ENCODE data around the gene CHAC1. TPM values are rescaled to one million over a fixed set of nuclear protein-coding genes. Genes with fewer than 3 reads are reported as not detected.

CHAC1 gene
- total RNA-seq, 2 experiments from 2014 or later: 40.4 to 55.6 TPM

- BruUV-seq (replicated peaks): no TSS peak
- no peak overlapping the region for H3K4me2 ChIP-seq (ENCODE audit: low read length)
- POLR2A ChIA-PET: interaction anchor here (1.1 kb wide), 1 partner anchor 9 kb away, joined by 3 read pairs; no protein-coding TSS in a partner anchor
Measured at GRCh38 chr15:40955930-40956540, 2.8 kb downstream of the CHAC1 start.

GRCh38 chr15:40956541-40956982, 3.3 kb downstream of the CHAC1 start:
- H3K4me1 ChIP-seq (ENCODE audit: insufficient read depth, low read length, poor library complexity, severe bottlenecking): peaks cover 25% of the 10 kb centered on the region
- H3K4me3 ChIP-seq (ENCODE audit: low read depth, low read length, poor library complexity, severe bottlenecking): no peak overlapping the region
- TF ChIP-seq EZH2phosphoT487 (IDR thresholded peaks at IDR 0.05; ENCODE audit: borderline replicate concordance, low read depth, low read length) (no peak), CTCF (conservative IDR thresholded peaks at IDR 0.05; ENCODE audit: low read length) (no peak)
- H3K79me2 ChIP-seq (ENCODE audit: insufficient read depth, low read depth, low read length): peaks cover 6% of the 10 kb centered on the region; the same call in 1 of the 2 replicates
- CTCF ChIA-PET (ENCODE audit: unreplicated experiment): no interaction called here
- no TSS peak for BruUV-seq (replicated peaks)
- POLR2A ChIA-PET: interaction anchor here (1.1 kb wide), 1 partner anchor 10 kb away, joined by 3 read pairs; no protein-coding TSS in a partner anchor
- intact Hi-C loops (cut with micrococcal nuclease; ENCODE audit: unreplicated experiment): no loop called here
- H3K27ac ChIP-seq (ENCODE audit: low read depth, low read length, poor library complexity, severe bottlenecking): no peak overlapping the region
- peaks cover 20% of the 10 kb centered on the region for H3K36me3 ChIP-seq (ENCODE audit: insufficient read depth, low read length)
- H3K4me2 ChIP-seq (ENCODE audit: low read length): no peak overlapping the region
- H3K9me2 ChIP-seq (ENCODE audit: insufficient read depth, low read length): no peaks in the 10 kb centered on the region
- no peak overlapping the region for H2AFZ ChIP-seq (ENCODE audit: low read length)
- no peak for DNase-seq (ENCODE audit: low spot score)
- no peaks in the 10 kb centered on the region for H3K9me3 ChIP-seq (ENCODE audit: low read length)
- no peaks in the 10 kb centered on the region for H4K20me1 ChIP-seq (ENCODE audit: insufficient read depth, low read length)

More at GRCh38 chr15:40955930-40956540, 2.8 kb downstream of the CHAC1 start:
- no peak for DNase-seq (ENCODE audit: low spot score)
- TF ChIP-seq EZH2phosphoT487 (IDR thresholded peaks at IDR 0.05; ENCODE audit: borderline replicate concordance, low read depth, low read length): no peak
- TF ChIP-seq CTCF (conservative IDR thresholded peaks at IDR 0.05; ENCODE audit: low read length): no peak
- Histone ChIP-seq H3K36me3 (ENCODE audit: insufficient read depth, low read length) (peaks cover 20% of the 10 kb centered on the region), H3K79me2 (ENCODE audit: insufficient read depth, low read depth, low read length) (peaks cover 6% of the 10 kb centered on the region; the same call in 1 of the 2 replicates), H3K9me2 (ENCODE audit: insufficient read depth, low read length) (no peaks in the 10 kb centered on the region), H3K27ac (ENCODE audit: low read depth, low read length, poor library complexity, severe bottlenecking) (no peak overlapping the region), H2AFZ (ENCODE audit: low read length) (no peak overlapping the region), H3K9me3 (ENCODE audit: low read length) (no peaks in the 10 kb centered on the region), H4K20me1 (ENCODE audit: insufficient read depth, low read length) (no peaks in the 10 kb centered on the region), H3K4me1 (ENCODE audit: insufficient read depth, low read length, poor library complexity, severe bottlenecking) (peaks cover 26% of the 10 kb centered on the region), H3K4me3 (ENCODE audit: low read depth, low read length, poor library complexity, severe bottlenecking) (no peak overlapping the region)
- intact Hi-C loops (cut with micrococcal nuclease; ENCODE audit: unreplicated experiment): no loop called here
- CTCF ChIA-PET (ENCODE audit: unreplicated experiment): no interaction called here

- CTCF ChIA-PET (ENCODE audit: unreplicated experiment): no interaction called here
- no peaks in the 10 kb centered on the region for H3K9me3 ChIP-seq (ENCODE audit: low read length)
- BruUV-seq (replicated peaks): no TSS peak
- H3K9me2 ChIP-seq (ENCODE audit: insufficient read depth, low read length): no peaks in the 10 kb centered on the region
- no peak overlapping the region for H3K4me3 ChIP-seq (ENCODE audit: low read depth, low read length, poor library complexity, severe bottlenecking)
- H2AFZ ChIP-seq (ENCODE audit: low read length): no peak overlapping the region
- H3K4me2 ChIP-seq (ENCODE audit: low read length): no peak overlapping the region
- no peaks in the 10 kb centered on the region for H4K20me1 ChIP-seq (ENCODE audit: insufficient read depth, low read length)
- POLR2A ChIA-PET: interaction anchor here (1.1 kb wide), 1 partner anchor 10 kb away, joined by 3 read pairs; no protein-coding TSS in a partner anchor
- H3K4me1 ChIP-seq (ENCODE audit: insufficient read depth, low read length, poor library complexity, severe bottlenecking): peaks cover 20% of the 10 kb centered on the region
- no peak for DNase-seq (ENCODE audit: low spot score)
- TF ChIP-seq CTCF (conservative IDR thresholded peaks at IDR 0.05; ENCODE audit: low read length) (no peak), EZH2phosphoT487 (IDR thresholded peaks at IDR 0.05; ENCODE audit: borderline replicate concordance, low read depth, low read length) (no peak)
- H3K27ac ChIP-seq (ENCODE audit: low read depth, low read length, poor library complexity, severe bottlenecking): no peak overlapping the region
- peaks cover 20% of the 10 kb centered on the region for H3K36me3 ChIP-seq (ENCODE audit: insufficient read depth, low read length)
- intact Hi-C loops (cut with micrococcal nuclease; ENCODE audit: unreplicated experiment): no loop called here
- peaks cover 6% of the 10 kb centered on the region; the same call in 1 of the 2 replicates for H3K79me2 ChIP-seq (ENCODE audit: insufficient read depth, low read depth, low read length)
Measured at GRCh38 chr15:40957041-40957555, 3.8 kb downstream of the CHAC1 start.

All from OCI-LY7 (cell line).